ENCODE results near the gene GSTCD. TPM values are rescaled to one million over a fixed set of nuclear protein-coding genes. Genes with fewer than 3 reads are reported as not detected.

The GSTCD gene
- total and polyA plus RNA-seq, 2 experiments from 2014 or later = 11.3 to 39.1 TPM

GRCh38 chr4:105894660-105895582 is 186.3 kb downstream of the GSTCD start, which contains the start of gene NPNT:
TSS of gene NPNT (plus strand) at chr4:105895471. CDS start at chr4:105895653, 182 bp downstream.
- TF ChIP-seq ZNF114 (CRISPR knock-in tag; IDR thresholded peaks at IDR 0.05) (no peak), CREB1 (CRISPR knock-in tag; IDR thresholded peaks at IDR 0.05; ENCODE audit: low read depth) (no peak), REST (IDR thresholded peaks at IDR 0.05; ENCODE audit: unreplicated experiment) (no peak), EZH2phosphoT487 (IDR thresholded peaks at IDR 0.05; ENCODE audit: unreplicated experiment) (no peak), STAT1 (IDR thresholded peaks at IDR 0.05; ENCODE audit: unreplicated experiment) (no peak), EZH2 (IDR thresholded peaks at IDR 0.05; ENCODE audit: low read depth, unreplicated experiment) (peak; percentile 60), ETS1 (IDR thresholded peaks at IDR 0.05) (no peak), NANOG (IDR thresholded peaks at IDR 0.05; ENCODE audit: borderline replicate concordance) (no peak), JUNB (IDR thresholded peaks at IDR 0.05; ENCODE audit: unreplicated experiment) (no peak)
- Histone ChIP-seq H3K4me2 (peak within 1 kb of the TSS; percentile 95), H3K4me3 (peak within 1 kb of the TSS; percentile 79), H3K4me1 (ENCODE audit: insufficient read depth) (peaks cover 30% of the 10 kb centered on the region), H3K9me2 (ENCODE audit: insufficient read depth) (no peaks in the 10 kb centered on the region), H2AFZ (peak within 1 kb of the TSS; percentile 99), H4K20me1 (replicated peaks; ENCODE audit: insufficient read depth) (no peaks in the 10 kb centered on the region), H3K36me3 (ENCODE audit: insufficient read depth) (no peaks in the 10 kb centered on the region), H3F3A (replicated peaks; ENCODE audit: low read depth) (no peaks in the 10 kb centered on the region), H3K79me2 (replicated peaks; ENCODE audit: insufficient read depth) (no peaks in the 10 kb centered on the region), H3K27ac (ENCODE audit: low read depth) (no peak within 1 kb of the TSS), H3K27me3 (ENCODE audit: insufficient read depth) (peaks cover 59% of the 10 kb centered on the region)
- peaks cover 39% of the 10 kb centered on the region for H3K27me3 Mint-ChIP-seq (ENCODE audit: insufficient read depth, low read depth, poor library complexity)
- H3K27ac Mint-ChIP-seq = no peak within 1 kb of the TSS
- no peaks in the 10 kb centered on the region for H3K9me3 Mint-ChIP-seq
- peak within 1 kb of the TSS; percentile 80 for H3K4me3 Mint-ChIP-seq
- peak; percentile 69 for ATAC-seq
- DNase-seq (ENCODE audit: low spot score) = peak; percentile 56
- peaks cover 28% of the 10 kb centered on the region for H3K4me1 Mint-ChIP-seq
- H3K36me3 Mint-ChIP-seq (ENCODE audit: low read depth) = no peaks in the 10 kb centered on the region; the same call in 2 of the 3 replicates

Measured in GM23338 (cell line).